ENCODE data around the gene CNST. TPM values are rescaled to one million over a fixed set of nuclear protein-coding genes. Genes with fewer than 3 reads are reported as not detected.

CNST gene
- total and polyA plus RNA-seq, 2 of the 13 experiments (the other 11 are each of a cell fraction or from before 2014, with no cell fraction given) = 6.3 to 12.4 TPM

GRCh38 chr1:246583448-246584185 is 17.4 kb downstream of the CNST start (continued):
- TF ChIP-seq CTCF (CRISPR knock-in tag; IDR thresholded peaks at IDR 0.05) (no peak), AFF4 (CRISPR knock-in tag; IDR thresholded peaks at IDR 0.05) (no peak; the same call in 1 of the 2 replicates), ZNF644 (CRISPR knock-in tag; IDR thresholded peaks at IDR 0.05; ENCODE audit: low read depth) (peak; percentile 86), RNF219 (CRISPR knock-in tag; IDR thresholded peaks at IDR 0.05) (no peak), TCF7L2 (IDR thresholded peaks at IDR 0.05; ENCODE audit: low read depth, low read length) (no peak), ZNF839 (CRISPR knock-in tag; IDR thresholded peaks at IDR 0.05; ENCODE audit: borderline replicate concordance) (no peak), ZNF17 (CRISPR knock-in tag; IDR thresholded peaks at IDR 0.05) (no peak), CHD4 (IDR thresholded peaks at IDR 0.05; ENCODE audit: borderline replicate concordance, low read length) (peak; percentile 61; the same call in 1 of the 2 replicates), TBX3 (IDR thresholded peaks at IDR 0.05; ENCODE audit: borderline replicate concordance) (peak; percentile 66), NR2F6 (IDR thresholded peaks at IDR 0.05) (peak; percentile 96), NR2F6 (CRISPR knock-in tag; IDR thresholded peaks at IDR 0.05) (peak; percentile 98), ZSCAN29 (CRISPR knock-in tag; conservative IDR thresholded peaks at IDR 0.05) (0 out of 2 replicates have a peak, but pooled peaks have one; percentile 25), ZNF567 (CRISPR knock-in tag; IDR thresholded peaks at IDR 0.05; ENCODE audit: borderline replicate concordance) (no peak), ZNF770 (CRISPR knock-in tag; IDR thresholded peaks at IDR 0.05) (no peak), ZNF512 (CRISPR knock-in tag; IDR thresholded peaks at IDR 0.05) (no peak), ZNF605 (CRISPR knock-in tag; IDR thresholded peaks at IDR 0.05) (no peak), ZNF260 (CRISPR knock-in tag; IDR thresholded peaks at IDR 0.05; ENCODE audit: borderline replicate concordance, low read depth) (no peak), ZNF550 (CRISPR knock-in tag; IDR thresholded peaks at IDR 0.05; ENCODE audit: borderline replicate concordance) (no peak)

Measured in HepG2 (cell line).